ENCODE data around the gene ZNF778. TPM values are rescaled to one million over a fixed set of nuclear protein-coding genes. Genes with fewer than 3 reads are reported as not detected.

Gene ZNF778
- 6.9 and 9.2 TPM in 2 replicates for total RNA-seq

DNA sequence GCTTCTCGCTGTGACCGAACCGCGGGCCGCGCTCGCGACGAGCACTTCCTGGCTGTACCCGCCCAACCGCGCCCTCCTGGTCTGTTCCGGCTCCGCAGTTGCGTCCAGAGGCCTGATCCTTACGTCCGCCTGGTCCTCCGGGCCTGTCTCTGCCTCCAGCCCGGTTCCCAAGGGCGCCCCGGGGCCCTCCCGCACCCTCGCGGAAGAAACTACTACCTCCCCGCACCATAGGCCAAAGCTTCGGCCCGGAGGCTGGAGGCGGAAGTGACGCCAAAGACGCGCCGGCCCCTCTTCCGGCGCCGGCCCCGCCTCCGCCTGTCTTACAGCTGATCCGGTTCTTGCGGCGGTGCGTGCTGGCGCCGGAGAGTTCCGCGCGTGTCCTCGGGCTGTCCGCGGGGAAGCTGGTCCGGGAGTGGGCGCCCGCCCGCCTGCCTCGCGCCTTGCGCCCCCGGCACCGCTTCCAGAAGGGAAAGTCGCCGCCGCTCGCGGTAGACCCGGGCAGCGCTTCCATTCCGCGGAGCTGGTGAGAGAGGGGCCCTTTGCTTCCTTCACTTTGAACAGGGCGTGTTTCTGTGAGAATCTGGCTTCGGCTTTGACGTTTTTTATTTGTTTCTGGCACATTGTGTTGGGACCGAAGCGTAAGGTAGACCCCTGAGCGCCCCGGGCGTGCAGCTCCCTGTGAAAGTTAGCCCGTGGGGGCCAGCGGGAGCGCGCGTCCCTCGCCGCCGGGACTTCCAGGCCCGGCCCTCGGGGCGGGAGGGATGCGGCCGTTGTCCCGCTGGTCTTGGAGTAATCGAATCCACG is at the start of gene ZNF778:
Gene ZNF778, plus strand, starts transcription at position 316 of the 804 bp plus-strand sequence. CDS start 3,425 bp downstream, outside the sequence.

DNA sequence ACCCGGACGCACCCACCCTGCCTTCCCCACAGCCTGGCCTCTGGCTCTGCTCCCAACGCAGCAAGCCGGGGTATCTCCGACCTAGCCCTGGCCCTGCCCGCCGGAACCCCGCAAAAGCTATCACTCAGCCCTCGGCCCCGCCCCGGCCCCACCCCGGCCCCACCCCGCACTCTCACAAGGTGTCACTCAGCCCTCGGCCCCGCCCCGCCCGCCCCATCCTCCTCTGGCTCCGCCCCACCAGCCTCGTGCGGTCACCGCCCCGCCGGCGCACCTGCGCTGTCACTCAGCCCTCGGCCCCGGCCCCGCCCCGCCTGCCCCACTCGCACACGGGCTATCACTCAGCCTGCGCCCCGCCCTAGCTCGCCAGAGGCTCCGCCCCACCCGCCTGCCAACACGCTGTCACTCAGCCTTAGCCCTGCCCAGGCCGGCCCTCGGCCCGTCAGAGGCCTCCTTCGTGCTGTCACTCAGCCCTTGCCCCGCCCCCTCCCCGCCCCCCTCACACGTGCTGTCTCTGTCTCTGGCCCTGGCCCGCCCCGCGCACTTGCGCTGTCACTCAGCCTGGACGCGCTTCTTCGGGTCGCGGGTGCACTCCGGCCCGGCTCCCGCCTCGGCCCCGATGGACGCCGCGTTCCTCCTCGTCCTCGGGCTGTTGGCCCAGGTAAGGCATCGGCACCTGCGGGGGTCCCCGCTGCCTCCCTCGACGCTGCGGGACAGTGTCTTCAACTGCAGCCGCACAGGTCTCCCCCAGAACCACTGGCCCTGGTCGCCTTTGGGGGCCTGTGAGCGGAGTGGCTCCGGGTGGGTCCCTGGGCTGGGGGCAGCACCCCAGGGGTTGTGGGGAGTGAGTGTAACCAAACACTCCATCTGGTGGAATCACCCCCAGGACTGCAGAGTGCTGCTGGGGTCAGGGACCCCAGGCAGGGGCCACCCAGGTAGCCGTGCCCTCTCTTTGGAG is 46.0 kb upstream of the ZNF778 start, which contains the start of gene CDH15:
Gene CDH15, plus strand, starts transcription at position 533 of the 955 bp plus-strand sequence. Its CDS starts 84 bp downstream, at position 617.

DNA sequence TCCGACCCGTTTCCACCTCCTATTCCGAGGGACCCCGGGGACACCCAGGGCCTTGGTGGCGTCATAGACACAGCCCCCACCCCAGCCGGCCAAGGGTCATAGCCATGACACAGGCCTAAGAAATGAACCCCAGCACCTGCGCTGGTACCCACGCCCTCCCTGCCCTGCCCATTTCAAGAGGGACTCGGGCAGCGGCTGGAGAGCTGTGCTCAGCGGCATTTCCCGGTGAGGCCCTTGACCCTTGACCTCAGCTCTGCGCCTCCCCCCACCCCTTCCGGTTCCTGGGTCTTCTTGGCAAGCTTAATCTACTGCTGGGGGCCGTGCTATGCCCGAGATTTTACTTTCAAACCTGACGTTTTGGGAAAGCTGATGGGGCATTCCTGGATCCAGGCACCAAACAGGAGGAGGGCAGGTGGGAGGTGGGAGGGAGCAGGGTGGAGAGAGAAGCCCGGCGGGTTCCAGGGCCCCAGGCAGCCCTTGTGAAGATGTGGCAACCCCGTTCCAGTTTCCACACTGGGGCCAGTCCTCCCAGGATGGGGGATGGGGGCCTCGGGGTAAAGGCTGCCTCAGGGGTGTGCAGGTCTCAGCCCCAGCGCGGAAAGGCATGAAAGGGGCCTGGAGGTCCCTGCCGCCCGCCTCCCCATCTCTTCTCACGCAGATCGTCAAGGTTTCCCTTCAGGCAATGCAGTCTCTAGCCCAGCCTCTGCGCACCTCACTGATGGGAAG is 17.2 kb upstream of the ZNF778 start, which contains the start of gene SLC22A31:
Gene SLC22A31, minus strand, starts transcription at position 414 of the 726 bp plus-strand sequence. Its CDS starts 36 bp downstream, at position 378.

Other genes with a start within 250 kb of the ZNF778 start
- not detected in 2 replicates for gene CBFA2T3, start 240.5 kb upstream of the ZNF778 start, total RNA-seq
- 24.6 and 25.9 TPM in 2 replicates for gene ACSF3, start 123.9 kb upstream of the ZNF778 start, total RNA-seq
- not detected in 2 replicates for gene CDH15, start 46.0 kb upstream of the ZNF778 start, total RNA-seq
- gene SLC22A31, start 17.2 kb upstream of the ZNF778 start, total RNA-seq, result not detected in 2 replicates